ENCODE data around the gene NCAM1.

NCAM1 gene

DNA sequence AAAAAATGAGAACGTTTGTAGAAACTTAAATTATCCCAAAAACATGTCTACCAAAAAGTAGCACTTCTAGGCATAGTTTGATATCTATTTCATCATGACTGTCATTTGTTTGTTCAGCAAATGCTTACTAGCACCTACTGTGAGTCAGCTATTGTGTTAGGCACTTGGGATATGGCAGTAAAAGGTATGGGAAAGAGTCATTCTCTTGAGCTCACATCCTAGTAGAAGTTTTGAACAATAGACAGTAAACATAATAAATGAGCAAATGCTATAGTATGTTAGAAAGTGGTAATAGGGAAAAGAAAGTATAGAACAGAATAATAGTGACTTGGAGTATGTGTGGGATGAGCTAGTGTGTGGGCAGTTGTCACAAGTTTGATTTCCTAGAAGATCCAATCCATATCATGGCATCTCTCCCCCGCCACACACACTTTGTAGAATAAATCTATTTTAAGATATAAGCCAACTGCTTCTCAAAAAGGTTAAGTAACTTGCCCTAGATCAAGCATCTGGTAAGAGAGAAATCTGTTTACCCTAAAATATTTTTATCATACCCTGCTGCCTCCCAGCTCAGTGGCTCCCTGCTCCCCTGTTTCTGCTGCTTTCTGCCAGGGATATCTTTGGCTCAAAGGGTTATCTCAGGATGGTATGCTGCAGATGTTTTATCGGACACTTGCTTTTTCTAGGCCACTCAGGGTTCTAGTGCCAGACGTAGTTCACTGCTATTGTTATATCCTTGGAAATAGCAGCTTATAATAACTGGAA lies 129.7 kb downstream of the NCAM1 start:
- no peak for DNase-seq

DNA sequence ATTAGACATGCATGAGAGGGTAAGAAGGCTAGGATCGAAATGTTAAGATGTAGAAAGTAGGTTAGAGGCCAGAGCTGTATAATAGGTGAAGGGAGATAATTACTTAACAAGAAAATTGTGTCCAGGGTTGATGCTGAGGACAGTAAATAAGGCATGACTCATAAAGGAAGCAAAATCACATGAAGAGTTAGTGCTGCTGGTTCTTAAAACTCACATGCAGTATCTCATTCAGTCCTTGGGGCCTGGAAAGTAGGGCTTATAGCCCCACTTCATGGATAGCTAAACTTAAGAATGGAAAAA lies 130.2 kb downstream of the NCAM1 start:
- peak; percentile 74 for DNase-seq

DNA sequence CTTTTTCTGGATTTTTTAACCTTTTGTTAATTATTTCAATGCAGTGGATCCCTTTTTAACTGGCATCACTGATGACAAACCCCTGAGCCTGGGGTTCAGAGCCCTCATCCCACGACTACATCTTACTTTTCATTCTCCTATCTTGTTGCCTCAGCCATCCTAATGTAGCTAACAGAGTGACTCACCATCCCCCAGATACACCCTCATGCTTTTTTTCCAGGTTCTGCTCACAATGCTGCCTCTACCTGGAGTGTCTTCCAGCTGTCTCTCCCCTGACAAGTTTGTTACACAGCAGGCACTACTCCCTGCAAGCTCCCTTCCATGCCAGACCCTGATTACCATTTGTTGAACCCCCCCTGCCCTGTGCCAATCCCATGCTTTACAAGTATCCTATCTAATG lies 135.4 kb downstream of the NCAM1 start:
- DNase-seq = no peak

DNA sequence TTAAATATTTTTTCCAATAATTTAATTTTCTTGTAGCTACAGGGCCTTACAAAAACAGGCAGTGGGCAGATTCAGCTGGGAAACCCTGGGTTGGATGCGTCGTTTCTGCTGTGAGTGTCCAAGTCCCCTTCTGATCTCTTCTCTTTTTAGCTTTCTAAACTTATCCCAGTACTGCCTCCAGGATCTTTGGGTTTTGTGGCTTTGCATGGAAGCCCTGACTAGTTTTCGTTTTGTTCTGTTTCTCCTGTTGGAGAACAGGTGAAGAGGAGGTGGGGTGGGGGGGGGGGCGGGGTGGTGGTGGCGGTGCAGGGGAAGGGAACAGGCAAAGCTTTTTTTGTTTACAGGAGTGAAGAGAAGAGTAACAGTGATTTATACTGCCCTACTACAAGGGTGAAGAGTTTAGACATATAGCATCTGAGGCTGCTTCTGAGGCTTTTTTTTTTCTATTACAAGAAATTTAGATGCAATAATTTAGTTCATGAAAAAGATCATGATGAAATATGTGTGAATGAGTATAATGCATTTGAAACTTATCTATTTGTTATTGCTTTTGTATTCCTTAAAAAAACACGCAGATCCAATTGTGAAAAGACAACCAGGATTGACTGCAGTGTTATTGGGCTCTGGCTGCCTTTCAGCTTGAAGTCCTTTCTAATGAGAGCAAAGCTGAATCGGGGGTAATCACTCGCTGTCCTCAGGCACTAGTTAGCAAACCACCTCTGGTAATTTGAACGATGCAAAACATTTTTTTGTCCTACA lies 142.9 kb downstream of the NCAM1 start:
- no peak for DNase-seq

DNA sequence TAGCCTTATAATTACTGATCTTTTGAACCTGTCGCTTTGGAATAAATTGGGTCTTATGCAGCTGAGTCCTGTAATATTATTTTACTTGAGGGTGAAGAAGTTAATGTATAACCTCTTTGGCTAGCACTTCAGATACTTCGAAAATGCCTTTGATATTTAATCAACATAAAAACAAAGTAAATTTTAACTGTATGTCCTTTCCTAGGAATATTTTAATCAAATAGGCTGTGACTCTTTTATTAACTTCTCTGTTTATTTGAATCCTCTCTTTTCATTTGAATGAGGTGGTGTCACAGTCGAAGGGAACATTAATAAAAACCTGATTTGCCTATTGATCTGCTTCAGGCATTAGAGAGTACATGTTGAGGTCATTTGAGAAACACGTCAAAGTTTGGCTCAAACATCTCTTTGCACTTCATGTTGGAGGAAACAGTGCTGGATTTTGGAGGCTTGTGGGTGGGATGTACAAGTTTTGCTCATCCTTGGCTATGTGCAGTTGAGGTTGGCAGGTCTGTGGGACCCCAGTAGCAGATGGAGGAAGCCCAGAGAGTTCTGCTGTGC lies 143.6 kb downstream of the NCAM1 start:
- DNase-seq = no peak

GRCh38 chr11:113105592-113105991 lies 144.4 kb downstream of the NCAM1 start:
- no peak for DNase-seq

DNA sequence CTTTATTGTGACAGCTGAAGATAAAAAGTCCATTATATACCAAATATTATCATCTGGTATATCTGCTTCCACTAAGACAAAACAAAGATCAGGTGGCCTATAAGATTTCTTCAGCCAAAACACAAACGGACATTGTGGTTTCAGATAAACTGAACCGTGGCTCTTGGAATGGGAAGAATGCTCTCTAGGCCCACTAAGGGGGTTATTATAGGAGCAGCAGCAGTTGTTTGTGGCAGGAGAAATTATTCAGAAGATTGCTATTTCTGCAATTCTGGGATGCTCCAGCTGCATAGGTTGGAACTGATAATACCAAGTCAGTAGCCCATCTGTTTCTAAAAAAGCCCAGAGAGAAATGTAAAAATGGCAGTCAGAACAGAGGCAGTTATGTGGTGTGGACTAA lies 145.3 kb downstream of the NCAM1 start:
- DNase-seq = peak; percentile 45

DNA sequence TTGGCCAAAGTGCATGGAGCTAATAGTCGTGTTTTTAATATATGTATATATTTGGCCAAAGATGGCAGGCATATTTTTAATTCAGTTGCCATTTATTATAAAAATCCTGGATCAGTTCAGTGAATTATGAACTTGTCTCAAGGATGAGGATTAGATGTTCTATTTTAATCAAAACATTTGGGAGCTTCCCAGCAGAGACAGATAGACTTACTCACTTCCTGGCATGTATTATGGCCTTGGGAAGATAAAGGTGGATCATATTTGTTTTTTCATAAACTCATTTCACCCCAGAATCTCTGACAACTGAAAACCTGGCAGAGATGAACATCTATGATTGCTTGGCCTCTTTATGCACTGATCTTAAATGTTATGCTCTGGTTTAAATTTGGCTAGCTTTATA lies 148.8 kb downstream of the NCAM1 start:
- no peak for DNase-seq

DNA sequence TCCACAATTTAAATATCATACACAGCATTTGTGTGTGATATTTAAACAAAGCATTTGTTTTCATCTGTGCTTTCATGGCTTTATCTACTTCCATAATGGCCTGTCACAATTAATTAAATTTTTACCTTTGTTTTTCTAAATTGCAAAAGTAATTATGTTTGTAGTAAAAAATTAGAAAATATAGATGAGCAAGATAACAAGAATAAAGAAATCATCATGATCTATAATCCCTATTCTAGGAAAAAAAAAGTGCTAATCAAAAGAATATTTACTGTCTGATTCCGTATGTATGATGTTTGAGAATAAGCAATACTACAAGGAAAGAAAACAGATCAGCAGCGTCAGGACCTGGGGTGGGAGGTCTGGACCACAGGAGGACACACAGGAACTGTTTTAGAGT lies 149.9 kb downstream of the NCAM1 start:
- no peak for DNase-seq

DNA sequence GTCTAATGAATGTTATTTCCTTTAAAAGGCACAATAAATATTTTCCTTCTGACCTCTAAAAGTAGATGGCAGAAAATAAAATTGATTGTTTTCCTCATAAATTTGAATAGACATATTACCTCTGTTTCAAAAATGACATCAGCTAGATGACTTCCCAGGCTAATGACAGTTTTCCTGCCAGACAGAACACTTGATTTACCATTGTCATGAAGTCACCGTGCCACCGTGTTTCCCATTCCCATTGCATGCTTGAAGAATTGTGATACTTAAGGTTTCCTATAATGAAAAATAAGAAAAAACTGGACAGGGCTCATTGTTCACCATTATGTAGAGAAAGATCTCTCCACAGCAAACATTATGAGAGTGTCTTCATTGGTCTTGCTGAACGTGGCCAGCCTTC lies 151.1 kb downstream of the NCAM1 start:
- DNase-seq = no peak

DNA sequence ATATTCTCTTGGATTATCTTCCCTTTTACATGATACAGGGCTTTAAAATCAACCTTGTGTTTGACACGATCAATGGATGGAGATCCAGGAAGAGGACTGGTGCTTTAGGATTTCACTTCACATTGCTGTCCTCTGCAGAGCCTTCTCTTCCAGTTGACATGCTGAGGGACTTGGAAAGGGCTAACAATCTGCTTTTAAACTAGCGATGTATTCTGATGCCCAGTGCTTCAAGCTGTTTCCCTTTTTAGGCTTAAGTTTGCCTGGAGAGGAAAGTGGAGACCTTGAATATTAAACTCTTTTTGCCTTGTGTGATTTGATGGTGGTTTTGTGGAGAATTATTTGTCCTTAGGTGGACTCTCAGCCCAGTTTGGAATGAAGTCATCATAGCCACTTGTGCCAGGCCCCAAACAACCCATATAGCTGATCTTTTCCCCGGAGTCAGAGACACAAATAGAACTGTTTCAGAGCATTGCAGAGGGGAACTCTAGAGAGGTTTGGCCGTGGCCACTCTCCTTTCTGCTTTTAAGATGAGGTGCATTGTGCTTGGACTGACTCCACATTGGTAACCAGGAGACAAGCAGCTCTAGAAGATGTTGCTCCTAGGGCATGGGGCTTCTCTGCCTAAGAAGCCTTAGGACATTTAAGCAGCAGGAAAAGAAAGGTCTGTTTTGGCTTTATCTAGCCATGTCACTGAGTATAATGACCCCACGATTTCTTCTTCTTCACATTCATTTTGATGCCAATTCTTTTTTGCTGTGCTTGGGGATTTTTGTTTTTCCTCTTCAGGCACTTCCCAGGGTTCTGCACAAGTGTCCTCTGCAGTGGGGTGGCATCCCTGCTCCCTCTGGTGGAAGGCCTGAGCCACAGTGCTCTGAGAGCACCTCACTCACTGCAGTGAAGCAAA lies 152.8 kb downstream of the NCAM1 start:
- peak; percentile 17 for DNase-seq

GRCh38 chr11:113114705-113115027 lies 153.4 kb downstream of the NCAM1 start:
- DNase-seq = no peak

DNA sequence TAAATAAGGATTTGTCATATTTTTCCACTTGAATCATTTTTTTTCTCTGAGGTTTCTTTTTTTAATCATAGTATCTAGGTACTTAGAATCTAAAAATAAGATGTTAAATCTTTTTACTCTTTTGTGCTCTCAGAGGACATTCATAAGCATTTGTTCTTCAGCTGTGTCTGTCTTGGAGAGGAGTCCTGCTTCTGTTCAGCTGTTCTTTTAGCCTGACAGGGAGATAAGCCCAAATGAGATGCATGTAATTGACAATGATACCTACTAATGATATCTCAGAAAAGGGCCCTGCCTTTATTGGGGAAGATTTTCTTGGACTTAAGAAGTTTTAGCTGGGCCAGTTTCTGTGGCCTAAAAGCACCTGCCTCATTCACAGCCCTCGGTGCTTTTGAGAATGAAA lies 156.9 kb downstream of the NCAM1 start:
- DNase-seq = no peak

DNA sequence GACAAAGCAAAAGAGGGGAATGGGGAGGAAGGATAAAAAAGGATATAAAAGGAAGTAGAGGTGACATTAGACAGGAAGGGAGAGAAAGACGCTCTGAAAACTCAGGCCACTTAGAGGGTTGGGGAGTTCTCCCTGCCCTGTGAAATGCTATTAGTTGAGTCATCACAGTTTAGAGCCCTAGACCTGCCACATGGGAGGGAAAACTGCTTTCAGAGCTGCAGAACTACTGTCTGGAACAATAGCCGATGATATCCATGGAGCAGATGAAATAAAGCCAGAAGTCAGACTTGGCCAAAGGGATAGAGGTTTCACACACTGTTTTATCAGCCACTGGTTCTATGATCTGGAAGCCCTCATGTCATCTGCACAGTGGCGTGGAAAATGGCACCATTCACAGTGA lies 157.9 kb downstream of the NCAM1 start:
- no peak for DNase-seq

GRCh38 chr11:113119966-113120736 lies 158.9 kb downstream of the NCAM1 start:
- no peak for DNase-seq

GRCh38 chr11:113121746-113122145 lies 160.5 kb downstream of the NCAM1 start:
- no peak for DNase-seq

DNA sequence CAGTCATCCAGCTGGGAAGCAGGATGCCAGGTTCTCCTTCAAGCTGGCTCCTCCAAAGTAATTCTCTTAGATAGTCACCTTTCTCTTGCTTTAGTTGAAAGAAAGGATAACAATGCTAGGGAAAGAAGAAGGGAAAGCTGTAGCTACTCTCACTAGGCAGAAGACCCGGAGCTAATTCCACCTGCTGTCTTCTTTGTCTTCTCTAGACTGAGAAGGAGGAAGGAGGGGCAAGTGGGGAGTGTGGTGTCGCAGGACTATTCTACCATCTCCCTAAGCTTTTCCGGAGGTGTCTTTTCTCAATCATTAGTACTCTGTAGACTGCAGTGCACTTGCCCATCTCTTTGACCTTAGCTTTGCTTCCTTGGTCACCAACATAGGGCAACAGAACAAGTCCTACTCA lies 162.8 kb downstream of the NCAM1 start:
- DNase-seq = no peak

GRCh38 chr11:113124578-113124977 lies 163.4 kb downstream of the NCAM1 start:
- DNase-seq = no peak

DNA sequence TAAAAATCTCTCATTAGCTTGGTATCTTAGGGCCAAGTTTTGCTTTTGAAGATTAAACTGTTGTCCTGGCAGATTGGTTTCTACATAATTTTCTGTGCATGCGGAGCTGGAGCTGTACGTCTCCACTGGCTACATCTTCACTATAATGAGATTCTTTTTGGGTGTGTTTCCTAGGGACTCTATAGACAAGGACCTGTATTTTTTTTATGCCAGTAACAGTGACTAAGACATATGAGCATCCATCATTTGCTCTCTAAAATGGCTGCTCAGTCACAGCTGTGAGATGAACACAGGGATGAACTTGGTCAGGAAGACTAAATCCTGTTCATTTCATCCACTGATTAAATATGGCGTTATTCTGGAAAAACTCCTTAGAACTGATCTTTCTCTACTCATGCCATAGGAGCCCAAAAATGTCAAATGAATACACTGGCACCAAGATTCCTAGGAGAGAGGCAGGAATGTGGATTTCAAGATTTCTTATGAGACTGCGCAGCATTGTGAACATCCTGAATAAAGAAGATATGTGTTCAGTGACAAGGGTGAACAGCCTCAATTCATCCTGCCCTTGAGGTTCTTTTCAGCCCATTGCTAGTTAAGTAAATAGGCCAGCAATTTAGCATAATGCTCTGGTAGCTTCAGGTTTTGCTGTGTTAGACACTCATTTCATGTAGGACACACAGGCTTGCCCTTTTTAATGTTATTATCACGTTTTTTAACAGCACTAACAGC lies 168.2 kb downstream of the NCAM1 start:
- DNase-seq = no peak

GRCh38 chr11:113131036-113131775 lies 170.0 kb downstream of the NCAM1 start:
- no peak for DNase-seq

- DNase-seq = no peak
These were observed 171.9 kb downstream of the NCAM1 start for GRCh38 chr11:113133071-113133470.
